Myocyte (in vitro differentiated cells): ENCODE data around the gene FAM20B. TPM values are rescaled to one million over a fixed set of nuclear protein-coding genes. Genes with fewer than 3 reads are reported as not detected.

Source experiments
- total RNA-seq: library from RNA; depleted of rRNA; stranded (reverse); fragments of >200 nt; gene quantifications from 2 replicates; pipeline ENCODE4 v1.2.3, GENCODE V29; 2014

Gene FAM20B
- total RNA-seq, 1 donor from 2014 or later: 55.3 TPM

Other genes with a start within 250 kb of the FAM20B start
- gene ANGPTL1, start 154.8 kb upstream of the FAM20B start, total RNA-seq: 2.5 and 7.1 TPM in 2 replicates
- 64.2 and 94.8 TPM in 2 replicates for gene TOR3A, start 56.2 kb downstream of the FAM20B start, total RNA-seq
- 43.2 and 60.3 TPM in 2 replicates for gene ABL2, start 203.8 kb downstream of the FAM20B start, total RNA-seq